BLaER1 treated with 17β-estradiol and CSF1 and Interleukin-3, amounts not matched to agents 10 nM and 100 nM (cell line): Measurements from ENCODE around the gene BTBD9.
"Not testable (repeated sequence)": the region's sequence is repeated elsewhere in the genome, so short reads cannot be mapped to it uniquely, and the experiment has no call there.

Experiments
- H3K27ac ChIP-seq, 11 experiments: shearing (Covaris generic); formaldehyde crosslinking; 2 replicates each; pipeline ENCODE4 v1.8.1; 2022
- H3K27me3 ChIP-seq, 11 experiments: shearing (Covaris generic); formaldehyde crosslinking; 2 replicates each; pipeline ENCODE4 v1.8.1; 2022
- H3K36me3 ChIP-seq, 11 experiments: shearing (Covaris generic); formaldehyde crosslinking; 2 replicates each; pipeline ENCODE4 v1.8.1; 2022
- H3K4me1 ChIP-seq, 10 experiments: shearing (Covaris generic); formaldehyde crosslinking; 2 replicates each; pipeline ENCODE4 v1.8.1; 2022
- H3K4me2 ChIP-seq, 11 experiments: shearing (Covaris generic); formaldehyde crosslinking; 2 replicates each; pipeline ENCODE4 v1.8.1; 2022
- H3K4me3 ChIP-seq, 10 experiments: shearing (Covaris generic); formaldehyde crosslinking; 2 replicates each; pipeline ENCODE4 v1.8.1; 2022
- H3K9ac ChIP-seq, 11 experiments: shearing (Covaris generic); formaldehyde crosslinking; 2 replicates each; pipeline ENCODE4 v1.8.1; 2022
- H3K9me3 ChIP-seq, 11 experiments: shearing (Covaris generic); formaldehyde crosslinking; replicated peaks in 1 of 11; 2 replicates each; pipeline ENCODE4 v1.8.1; 2022
- H4K20me1 ChIP-seq, 11 experiments: shearing (Covaris generic); formaldehyde crosslinking; 2 replicates each; pipeline ENCODE4 v1.8.1; 2022
- Cebpa-rat ChIP-seq, 11 experiments: shearing (Covaris generic); IDR thresholded peaks; 2 replicates each; pipeline ENCODE4 v1.8.1; 2022

Gene BTBD9

DNA sequence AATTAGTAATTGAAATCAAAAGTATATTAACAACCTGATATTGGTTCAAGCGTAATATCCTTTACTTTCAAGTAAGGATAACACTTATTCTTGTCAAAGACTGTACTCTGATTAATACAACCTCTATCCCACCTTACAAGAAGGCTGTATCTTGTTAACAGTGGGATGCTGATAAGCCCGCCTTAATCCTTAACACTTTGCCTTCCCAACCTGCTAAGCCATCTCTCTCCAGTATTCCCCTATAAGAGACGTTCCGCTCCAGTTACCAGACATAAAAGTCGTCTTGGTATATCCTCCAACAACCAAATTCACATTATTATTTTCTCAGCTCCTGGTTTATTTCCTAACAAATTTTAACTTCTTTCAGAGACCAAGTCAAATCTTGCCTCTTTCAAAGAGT is 2.0 kb downstream of the BTBD9 start:
- TF ChIP-seq Cebpa-rat (IDR thresholded peaks at IDR 0.05) = no peak

DNA sequence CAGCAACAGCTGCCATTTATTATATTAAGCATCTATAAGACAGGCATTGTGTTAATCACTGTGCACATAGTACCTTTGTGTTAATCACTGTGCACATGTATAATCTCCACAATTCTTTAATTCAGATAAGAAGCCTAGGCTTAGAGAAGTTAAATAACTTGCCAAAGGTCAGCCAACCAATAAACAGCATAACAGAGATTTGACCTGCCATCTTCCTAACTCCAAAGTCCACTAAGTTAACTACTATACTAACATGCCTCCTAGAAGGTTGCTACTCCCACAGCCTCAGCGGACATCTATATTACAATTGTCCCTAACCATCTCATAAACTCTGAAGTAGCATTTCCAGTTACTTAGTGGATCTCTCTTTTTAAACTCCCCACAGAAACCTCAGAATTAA is 3.7 kb downstream of the BTBD9 start:
- H3K9ac ChIP-seq = no peak overlapping the region
- H4K20me1 ChIP-seq = peaks cover 0 to 21% (median 6%) of the 10 kb centered on the region in 11 experiments; a peak in 7 of 22 replicates
- H3K4me1 ChIP-seq = peaks cover 17 to 44% (median 23%) of the 10 kb centered on the region in 10 experiments
- TF ChIP-seq Cebpa-rat (IDR thresholded peaks at IDR 0.05) = no peak
- H3K4me2 ChIP-seq = peak overlapping the region in 1 of 11 experiments; percentile 17; a peak in 1 of 22 replicates
- no peaks in the 10 kb centered on the region; a peak in 1 of 22 replicates for H3K36me3 ChIP-seq
- no peak overlapping the region for H3K4me3 ChIP-seq
- H3K9me3 ChIP-seq = 0 out of 22 replicates have a peak, but pooled peaks cover 0 to 6% (median 0%) of the 10 kb centered on the region in 11 experiments
- H3K27me3 ChIP-seq = no peaks in the 10 kb centered on the region
- H3K27ac ChIP-seq = no peak overlapping the region

More for the DNA sequence above, 2.0 kb downstream of the BTBD9 start:
- H4K20me1 ChIP-seq = peaks cover 0 to 17% (median 4%) of the 10 kb centered on the region in 11 experiments; a peak in 7 of 22 replicates
- no peaks in the 10 kb centered on the region for H3K9me3 ChIP-seq
- H3K27ac ChIP-seq = no peak overlapping the region
- H3K9ac ChIP-seq = no peak overlapping the region
- peaks cover 18 to 45% (median 25%) of the 10 kb centered on the region in 10 experiments for H3K4me1 ChIP-seq
- H3K27me3 ChIP-seq = no peaks in the 10 kb centered on the region
- no peaks in the 10 kb centered on the region for H3K36me3 ChIP-seq
- H3K4me3 ChIP-seq = no peak overlapping the region
- H3K4me2 ChIP-seq = peak overlapping the region in 1 of 11 experiments; percentile 86; a peak in 4 of 22 replicates

DNA sequence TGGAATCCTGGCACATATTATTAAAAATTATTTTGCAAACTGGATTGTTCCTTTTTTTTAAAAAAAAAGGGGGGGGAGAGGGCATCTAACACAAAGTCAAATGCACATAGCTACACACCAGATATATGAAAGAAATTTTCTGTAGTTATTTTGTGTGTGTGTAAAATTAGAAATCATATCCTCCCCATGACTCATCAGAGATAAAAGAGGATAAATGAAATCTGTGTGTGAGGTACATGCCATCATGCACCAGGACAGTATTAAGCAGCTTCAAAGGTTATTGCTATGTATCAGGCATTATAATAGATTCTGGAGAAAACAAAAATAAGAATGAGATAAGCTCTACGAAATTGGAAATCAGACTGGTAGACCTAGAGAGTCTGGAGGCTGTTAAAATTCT is 5.2 kb downstream of the BTBD9 start:
- Histone ChIP-seq H3K27me3 (no peaks in the 10 kb centered on the region), H3K27ac (no peak overlapping the region), H4K20me1 (peaks cover 0 to 21% (median 6%) of the 10 kb centered on the region in 11 experiments; a peak in 7 of 22 replicates), H3K9ac (no peak overlapping the region), H3K4me3 (no peak overlapping the region), H3K9me3 (0 out of 22 replicates have a peak, but pooled peaks cover 0 to 6% (median 0%) of the 10 kb centered on the region in 11 experiments), H3K4me2 (peak overlapping the region in 4 of 11 experiments; percentile 6 to 28 (median 20); a peak in 3 of 22 replicates), H3K4me1 (peaks cover 8 to 36% (median 14%) of the 10 kb centered on the region in 10 experiments), H3K36me3 (no peaks in the 10 kb centered on the region; a peak in 1 of 22 replicates)
- no peak for TF ChIP-seq Cebpa-rat (IDR thresholded peaks at IDR 0.05)

DNA sequence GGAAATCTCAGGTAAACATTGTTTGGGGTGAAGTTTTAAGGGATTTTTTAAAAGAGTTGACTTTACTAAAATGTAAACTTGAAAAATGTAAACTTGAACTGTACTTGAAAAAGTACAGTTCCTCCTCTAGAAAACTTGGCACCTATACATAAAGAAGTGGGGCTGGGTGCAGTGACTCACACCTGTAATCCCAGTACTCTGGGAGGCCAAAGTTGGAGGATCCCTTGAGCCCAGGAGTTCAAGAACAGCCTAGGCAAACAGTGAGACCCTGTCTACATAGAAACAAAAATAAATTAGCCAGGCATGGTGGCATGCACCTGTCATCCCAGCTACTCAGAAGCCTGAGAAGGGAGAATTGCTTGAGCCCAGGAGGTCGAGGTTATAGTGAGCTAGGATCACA is 7.2 kb downstream of the BTBD9 start:
- H3K27me3 ChIP-seq = no peaks in the 10 kb centered on the region
- no peaks in the 10 kb centered on the region; a peak in 1 of 22 replicates for H3K36me3 ChIP-seq
- H4K20me1 ChIP-seq = peaks cover 0 to 32% (median 7%) of the 10 kb centered on the region in 11 experiments; a peak in 7 of 22 replicates
- H3K4me3 ChIP-seq = no peak overlapping the region
- H3K9ac ChIP-seq = no peak overlapping the region
- H3K9me3 ChIP-seq = 0 out of 22 replicates have a peak, but pooled peaks cover 0 to 6% (median 0%) of the 10 kb centered on the region in 11 experiments
- H3K27ac ChIP-seq = no peak overlapping the region
- TF ChIP-seq Cebpa-rat (IDR thresholded peaks at IDR 0.05) = no peak
- peaks cover 0 to 27% (median 5%) of the 10 kb centered on the region in 10 experiments; a peak in 10 of 20 replicates for H3K4me1 ChIP-seq
- H3K4me2 ChIP-seq = no peak overlapping the region

DNA sequence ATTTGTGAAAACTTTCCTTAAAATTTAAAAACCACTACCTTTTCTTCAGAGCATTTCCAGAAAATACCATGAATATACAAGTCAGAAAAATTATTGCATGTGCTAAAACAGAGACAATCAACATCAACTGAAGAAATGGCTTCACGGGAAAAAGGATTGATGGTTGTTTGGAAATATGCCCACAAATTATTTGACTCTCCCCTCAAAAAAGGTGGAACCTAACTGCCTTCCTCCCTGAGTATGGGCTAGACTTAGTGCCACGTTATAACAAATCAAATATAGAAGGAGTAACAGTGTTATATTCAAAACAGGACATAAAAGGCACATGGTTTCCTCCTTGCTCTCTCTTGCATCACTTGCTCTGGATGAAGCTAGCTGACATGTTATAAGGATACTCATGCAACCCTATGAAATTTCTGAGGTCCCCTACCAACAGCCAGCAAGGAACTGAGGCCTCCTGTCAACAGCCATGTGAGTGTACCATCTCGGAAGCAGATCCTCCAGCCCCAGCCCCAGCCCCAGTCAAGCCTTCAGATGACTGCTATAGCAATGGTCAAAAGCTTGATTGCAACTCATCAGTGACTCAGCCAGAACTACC is 8.4 kb downstream of the BTBD9 start:
- 0 out of 22 replicates have a peak, but pooled peaks cover 0 to 6% (median 0%) of the 10 kb centered on the region in 11 experiments for H3K9me3 ChIP-seq
- no peak overlapping the region for H3K4me3 ChIP-seq
- no peaks in the 10 kb centered on the region; a peak in 1 of 22 replicates for H3K36me3 ChIP-seq
- H3K27me3 ChIP-seq = no peaks in the 10 kb centered on the region
- no peak overlapping the region for H3K4me2 ChIP-seq
- H3K9ac ChIP-seq = no peak overlapping the region
- H4K20me1 ChIP-seq = peaks cover 0 to 32% (median 7%) of the 10 kb centered on the region in 11 experiments; a peak in 7 of 22 replicates
- peaks cover 0 to 21% (median 5%) of the 10 kb centered on the region in 10 experiments; a peak in 10 of 20 replicates for H3K4me1 ChIP-seq
- TF ChIP-seq Cebpa-rat (IDR thresholded peaks at IDR 0.05) = no peak
- no peak overlapping the region for H3K27ac ChIP-seq

DNA sequence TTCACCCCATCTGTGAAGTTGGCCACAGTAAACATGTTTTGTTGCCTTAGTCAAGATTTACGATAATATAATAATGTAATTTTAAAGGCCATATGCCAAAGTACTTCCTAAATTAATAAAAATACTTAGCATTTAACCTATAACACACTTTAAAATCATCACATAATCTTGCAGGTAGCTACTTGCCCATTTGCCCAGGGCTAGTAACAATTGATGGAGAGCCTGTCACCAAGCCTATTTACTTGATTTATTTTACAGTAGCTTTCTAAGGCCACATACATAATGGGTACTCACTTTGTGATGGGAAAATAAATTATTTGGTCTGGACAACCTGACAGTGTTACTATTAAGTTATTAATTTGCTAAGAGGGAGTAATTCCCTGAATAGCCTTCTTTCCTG is 14.5 kb downstream of the BTBD9 start:
- H3K27me3 ChIP-seq = no peaks in the 10 kb centered on the region
- H3K36me3 ChIP-seq = peaks cover 0 to 11% (median 6%) of the 10 kb centered on the region in 11 experiments; a peak in 8 of 22 replicates
- H4K20me1 ChIP-seq = peaks cover 0 to 15% (median 0%) of the 10 kb centered on the region in 11 experiments; a peak in 3 of 22 replicates
- peaks cover 10 to 27% (median 13%) of the 10 kb centered on the region in 11 experiments for H3K9me3 ChIP-seq
- no peak overlapping the region for H3K4me3 ChIP-seq
- H3K4me2 ChIP-seq = no peak overlapping the region
- no peak overlapping the region for H3K9ac ChIP-seq
- no peak overlapping the region for H3K27ac ChIP-seq
- TF ChIP-seq Cebpa-rat (IDR thresholded peaks at IDR 0.05) = no peak
- 0 out of 20 replicates have a peak, but pooled peaks cover 0 to 5% (median 0%) of the 10 kb centered on the region in 10 experiments for H3K4me1 ChIP-seq

DNA sequence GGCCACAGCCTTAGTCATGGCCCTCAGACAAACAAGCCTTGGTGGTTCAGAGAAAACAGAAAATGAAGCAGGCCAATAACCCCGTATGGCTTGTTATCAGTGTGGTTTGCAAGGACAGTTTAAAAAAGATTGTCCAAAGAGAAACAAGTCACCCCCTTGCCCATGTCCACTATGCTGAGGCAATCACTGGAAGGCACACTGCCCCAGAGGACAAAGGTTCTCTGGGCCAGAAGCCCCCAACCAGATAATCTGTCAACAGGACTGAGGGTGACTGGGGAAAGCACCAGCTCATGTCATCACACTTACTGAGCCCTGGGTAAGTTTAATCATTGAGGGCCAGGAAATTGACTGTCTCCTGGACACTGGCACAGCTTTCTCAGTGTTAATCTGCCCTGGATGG is 20.4 kb downstream of the BTBD9 start:
- Histone ChIP-seq H3K9me3 (peaks cover 10 to 33% (median 16%) of the 10 kb centered on the region in 11 experiments), H3K36me3 (peaks cover 0 to 11% (median 7%) of the 10 kb centered on the region in 11 experiments; a peak in 8 of 22 replicates), H4K20me1 (peaks cover 0 to 24% (median 0%) of the 10 kb centered on the region in 11 experiments; a peak in 4 of 22 replicates)
- H3K27me3 ChIP-seq, H3K9ac ChIP-seq, H3K4me1 ChIP-seq, H3K4me2 ChIP-seq, H3K27ac ChIP-seq, H3K4me3 ChIP-seq: not testable (repeated sequence)

DNA sequence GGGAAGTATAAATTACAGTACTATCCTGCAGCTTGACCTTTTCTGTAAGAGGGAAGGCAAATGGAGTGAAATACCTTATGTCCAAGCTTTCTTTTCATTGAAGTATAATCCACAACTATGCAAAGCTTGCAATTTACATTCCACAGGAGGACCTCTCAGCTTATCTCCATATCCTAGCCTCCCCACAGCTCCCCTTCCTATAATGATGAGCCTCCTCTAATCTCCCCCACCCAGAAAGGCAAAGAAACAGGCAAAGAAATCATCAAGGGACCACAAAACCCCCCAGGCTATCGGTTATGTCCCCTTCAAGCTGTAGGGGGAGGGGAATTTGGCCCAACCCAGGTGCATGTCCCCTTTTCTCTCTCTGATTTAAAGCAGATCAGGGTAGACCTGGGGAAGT is 21.4 kb downstream of the BTBD9 start:
- H3K27me3 ChIP-seq, H3K9ac ChIP-seq: not testable (repeated sequence)
- peaks cover 0 to 23% (median 5%) of the 10 kb centered on the region in 11 experiments; a peak in 18 of 22 replicates for H3K9me3 ChIP-seq

DNA sequence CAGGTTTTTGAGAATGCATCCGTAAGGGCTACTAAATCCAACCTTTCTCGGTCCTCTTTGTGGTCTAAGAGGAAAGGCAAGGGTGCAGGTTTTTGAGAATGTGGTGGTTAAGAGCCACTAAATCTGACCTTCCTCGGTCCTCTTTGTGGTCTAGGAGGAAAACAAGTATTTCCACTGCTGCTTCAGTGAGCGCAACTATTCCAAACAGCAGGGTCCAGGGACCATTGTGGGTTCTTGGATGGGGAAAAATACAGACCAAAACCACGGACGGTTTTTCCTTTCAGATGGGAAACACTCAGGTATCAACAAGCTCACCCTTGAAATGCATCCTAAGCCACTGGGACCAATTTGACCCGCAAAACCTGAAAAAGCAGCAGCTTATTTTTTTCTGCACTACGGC is 21.9 kb downstream of the BTBD9 start:
- Histone ChIP-seq H3K27ac (no peak overlapping the region), H3K36me3 (peaks cover 0 to 5% (median 0%) of the 10 kb centered on the region in 11 experiments; a peak in 1 of 22 replicates), H3K4me2 (peak overlapping the region in 1 of 11 experiments; percentile 12; a peak in 1 of 22 replicates), H3K9me3 (peaks cover 0 to 20% (median 4%) of the 10 kb centered on the region in 11 experiments; a peak in 8 of 22 replicates), H3K9ac (no peak overlapping the region), H4K20me1 (peaks cover 0 to 26% (median 0%) of the 10 kb centered on the region in 11 experiments; a peak in 5 of 22 replicates), H3K27me3 (no peaks in the 10 kb centered on the region), H3K4me1 (peaks cover 0 to 5% (median 0%) of the 10 kb centered on the region in 10 experiments; a peak in 1 of 20 replicates), H3K4me3 (no peak overlapping the region)
- TF ChIP-seq Cebpa-rat (IDR thresholded peaks at IDR 0.05) = no peak

More for the DNA sequence above, 21.4 kb downstream of the BTBD9 start:
- not testable (repeated sequence) for H3K36me3 ChIP-seq, H3K4me3 ChIP-seq, H3K27ac ChIP-seq, H3K4me1 ChIP-seq
- H3K4me2 ChIP-seq = peak overlapping the region in 1 of 11 experiments; percentile 12; a peak in 1 of 22 replicates
- peaks cover 0 to 26% (median 0%) of the 10 kb centered on the region in 11 experiments; a peak in 5 of 22 replicates for H4K20me1 ChIP-seq
